Mesodermal cell (in vitro differentiated cells): ENCODE data around the gene AGAP1.

Experiments
- H3K27ac ChIP-seq: 2 replicates; pipeline ENCODE4 v1.7.0; 2013; ENCODE audit warnings: mild to moderate bottlenecking, low read depth, low read length, moderate library complexity; ENCODE audit not compliant: severe bottlenecking
- H3K36me3 ChIP-seq: 2 replicates; pipeline ENCODE4 v1.7.1; 2013; ENCODE audit warnings: mild to moderate bottlenecking, low read length, moderate library complexity; ENCODE audit not compliant: control insufficient read depth, insufficient read depth
- H3K4me1 ChIP-seq: one replicate; pipeline ENCODE4 v1.7.1; 2013; ENCODE audit warnings: mild to moderate bottlenecking, low read length; ENCODE audit not compliant: insufficient read depth, control insufficient read depth, poor library complexity, severe bottlenecking
- H3K4me3 ChIP-seq: 2 replicates; pipeline ENCODE4 v1.7.0; 2013; ENCODE audit warnings: low read length, control low read depth, mild to moderate bottlenecking; ENCODE audit not compliant: insufficient read depth, poor library complexity, severe bottlenecking; ENCODE audit errors: extremely low read depth
- H3K9me3 ChIP-seq: 2 replicates; pipeline ENCODE4 v1.7.1; 2013; ENCODE audit warnings: mild to moderate bottlenecking, low read length, moderate library complexity; ENCODE audit not compliant: control insufficient read depth
- WGBS, 2 experiments: methylation state at CpG; one replicate each; pipeline ENCODE4 v1.1.5; 2013; ENCODE audit warnings: missing lambda C conversion rate in 2 of 2; ENCODE audit not compliant: insufficient coverage in 2 of 2; 5-methylcytosine and 5-hydroxymethylcytosine counted together

The AGAP1 gene

DNA sequence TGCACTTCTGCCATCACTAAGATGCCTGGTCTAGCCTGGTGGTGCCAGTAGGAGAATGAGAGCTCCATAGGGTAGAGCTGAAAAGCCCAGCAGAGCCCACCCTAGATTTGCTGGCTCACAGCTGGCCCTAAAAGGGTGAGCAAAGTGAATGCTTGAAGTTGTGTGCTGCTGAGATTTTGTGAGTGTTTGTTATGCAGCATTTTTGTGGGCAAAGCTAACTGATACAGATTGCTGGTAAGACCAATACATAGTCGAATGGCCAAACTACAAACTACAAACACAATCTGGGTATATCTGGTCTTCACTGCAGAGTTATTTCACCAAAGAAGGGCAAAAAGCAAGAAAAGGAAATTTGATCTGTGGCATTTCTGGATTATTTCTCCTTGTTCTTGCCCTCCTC is 7.1 kb upstream of the AGAP1 start:
- WGBS, 2 experiments: no CpG with 5 or more reads among the region's 1 CpG
- Histone ChIP-seq H3K36me3 (no peaks in the 10 kb centered on the region), H3K4me3 (no peak overlapping the region), H3K9me3 (no peaks in the 10 kb centered on the region), H3K27ac (no peak overlapping the region), H3K4me1 (no peaks in the 10 kb centered on the region)

DNA sequence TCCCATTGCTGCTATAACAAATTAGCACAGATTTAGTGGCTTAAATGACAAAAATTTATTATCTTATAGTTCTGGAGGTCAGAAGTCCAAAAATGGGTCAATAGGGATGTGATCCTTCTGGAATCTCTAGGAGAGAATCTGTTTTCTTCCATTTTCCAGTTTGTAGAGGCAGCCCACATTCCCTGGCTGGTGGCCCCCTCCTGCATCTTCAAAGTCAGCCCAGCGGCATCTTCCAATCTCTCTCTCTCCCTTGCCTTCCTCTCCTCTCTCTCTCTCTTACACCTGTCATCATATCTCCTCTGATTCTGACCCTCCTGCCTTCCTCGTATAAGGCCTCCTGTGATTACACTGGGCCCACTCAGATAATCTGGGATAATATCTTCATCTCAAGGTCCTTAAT is 3.9 kb upstream of the AGAP1 start:
- WGBS, 2 experiments: 82 to 100% methylated on average over 2 of the region's 2 CpGs
- no peak overlapping the region for H3K27ac ChIP-seq
- H3K4me3 ChIP-seq: no peak overlapping the region
- H3K9me3 ChIP-seq: no peaks in the 10 kb centered on the region
- no peaks in the 10 kb centered on the region for H3K4me1 ChIP-seq
- no peaks in the 10 kb centered on the region for H3K36me3 ChIP-seq

DNA sequence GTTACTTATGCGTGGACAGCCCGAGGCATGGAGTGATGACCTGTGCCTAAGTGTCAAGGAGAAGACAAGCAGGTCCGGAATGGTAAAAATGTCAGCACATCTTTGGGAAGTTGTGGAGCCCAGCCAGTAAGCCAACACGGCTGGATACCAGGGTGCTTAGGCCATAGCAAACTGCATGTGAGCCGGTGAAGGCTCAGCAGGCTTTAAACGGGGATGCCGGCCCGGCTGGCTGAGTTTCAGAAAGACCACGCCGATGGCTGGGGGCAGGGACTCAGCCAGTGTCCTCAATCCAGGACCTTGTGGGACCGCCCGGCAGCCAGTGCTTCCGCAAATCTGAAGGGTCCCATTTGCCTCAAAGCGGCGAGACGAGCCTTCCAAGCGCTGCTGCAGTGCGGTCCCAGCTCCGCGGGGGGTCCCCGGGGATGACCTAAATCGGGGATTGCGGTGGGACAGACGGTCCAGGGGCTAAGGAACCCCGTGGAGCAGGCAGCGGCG is 946 bp upstream of the AGAP1 start:
- H3K4me1 ChIP-seq: peaks cover 19% of the 10 kb centered on the region
- peak overlapping the region; percentile 49 for H3K27ac ChIP-seq
- peak overlapping the region; percentile 44 for H3K4me3 ChIP-seq
- peaks cover 3% of the 10 kb centered on the region for H3K36me3 ChIP-seq
- WGBS, 2 experiments: 20 to 23% methylated on average over 27 of the region's 27 CpGs
- H3K9me3 ChIP-seq: no peaks in the 10 kb centered on the region

GRCh38 chr2:235493402-235493774 is 455 bp upstream of the AGAP1 start:
- peaks cover 19% of the 10 kb centered on the region for H3K4me1 ChIP-seq
- H3K4me3 ChIP-seq: peak overlapping the region; percentile 44
- H3K27ac ChIP-seq: peak overlapping the region; percentile 49
- WGBS, 2 experiments: 2 to 8% methylated on average over 25 to 33 of the region's 33 CpGs
- H3K9me3 ChIP-seq: no peaks in the 10 kb centered on the region
- H3K36me3 ChIP-seq: peaks cover 5% of the 10 kb centered on the region

GRCh38 chr2:235494716-235495372 is 1.0 kb downstream of the AGAP1 start:
- peak overlapping the region; percentile 66 for H3K4me3 ChIP-seq
- peaks cover 13% of the 10 kb centered on the region for H3K36me3 ChIP-seq
- H3K9me3 ChIP-seq: no peaks in the 10 kb centered on the region
- H3K27ac ChIP-seq: peak overlapping the region; percentile 10
- peaks cover 32% of the 10 kb centered on the region for H3K4me1 ChIP-seq
- WGBS, 2 experiments: 1% methylated on average over 61 to 63 of the region's 72 CpGs

DNA sequence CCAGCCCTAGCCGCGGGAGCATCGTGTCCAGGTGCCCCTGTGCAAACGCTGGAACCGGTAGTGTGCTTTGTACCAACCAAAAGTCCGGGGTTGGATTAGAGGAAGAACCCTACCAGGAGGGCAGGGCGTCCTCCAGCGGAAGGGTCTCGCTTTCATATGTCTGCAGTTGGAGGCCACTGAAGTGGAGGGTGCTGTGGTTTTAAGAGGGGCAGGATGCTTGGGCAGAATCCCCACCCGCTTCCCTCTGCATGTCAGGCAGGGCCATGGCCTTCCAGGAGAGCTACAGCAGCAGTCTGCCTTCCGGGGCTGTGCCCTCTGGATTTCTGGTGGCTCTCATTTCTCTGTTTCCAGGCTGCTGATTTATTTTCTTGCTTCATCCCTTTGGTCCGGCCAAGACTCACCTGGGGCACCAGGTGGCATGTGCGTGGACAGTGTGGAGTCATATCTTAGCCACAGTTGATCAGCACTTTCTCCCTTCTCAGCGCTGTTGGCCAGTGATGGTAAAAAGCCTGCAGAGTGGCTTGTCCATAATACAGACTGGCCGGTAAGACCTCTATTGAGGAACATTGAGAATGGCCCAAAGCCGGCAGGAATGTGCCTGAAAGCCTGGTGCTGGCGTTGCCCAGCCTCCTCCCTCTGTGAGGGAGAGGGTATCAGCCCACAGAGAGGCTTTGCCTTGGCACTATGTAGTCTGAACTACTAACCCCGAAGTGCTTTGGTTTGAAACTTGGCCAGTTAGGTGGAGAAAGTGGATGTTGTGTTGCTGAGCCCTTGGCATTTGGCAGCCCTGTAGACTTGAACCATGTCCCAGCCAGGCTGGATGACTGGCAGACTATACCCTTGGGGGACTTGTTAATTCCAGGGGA is 1.8 kb downstream of the AGAP1 start:
- no peaks in the 10 kb centered on the region for H3K9me3 ChIP-seq
- 46 to 48% methylated on average over 14 to 17 of the region's 18 CpGs for WGBS, 2 experiments

GRCh38 chr2:235496239-235496621 is 2.4 kb downstream of the AGAP1 start:
- Histone ChIP-seq H3K4me1 (peaks cover 46% of the 10 kb centered on the region), H3K27ac (no peak overlapping the region), H3K4me3 (peak overlapping the region; percentile 66), H3K36me3 (peaks cover 13% of the 10 kb centered on the region), H3K9me3 (no peaks in the 10 kb centered on the region)
- 89 to 94% methylated on average over 8 of the region's 8 CpGs for WGBS, 2 experiments

More for the DNA sequence above, 1.8 kb downstream of the AGAP1 start:
- peak overlapping the region; percentile 66 for H3K4me3 ChIP-seq
- H3K4me1 ChIP-seq: peaks cover 39% of the 10 kb centered on the region
- no peak overlapping the region for H3K27ac ChIP-seq
- peaks cover 13% of the 10 kb centered on the region for H3K36me3 ChIP-seq

- Histone ChIP-seq H3K4me3 (no peak overlapping the region), H3K4me1 (peaks cover 52% of the 10 kb centered on the region), H3K9me3 (no peaks in the 10 kb centered on the region), H3K36me3 (peaks cover 13% of the 10 kb centered on the region), H3K27ac (no peak overlapping the region)
- 97 to 100% methylated on average over 3 of the region's 3 CpGs for WGBS, 2 experiments
These were observed 3.3 kb downstream of the AGAP1 start for GRCh38 chr2:235497096-235497495.

- no peak overlapping the region for H3K4me3 ChIP-seq
- peaks cover 13% of the 10 kb centered on the region for H3K36me3 ChIP-seq
- no peak overlapping the region for H3K27ac ChIP-seq
- 77 to 79% methylated on average over 3 to 9 of the region's 9 CpGs for WGBS, 2 experiments
- peaks cover 66% of the 10 kb centered on the region for H3K4me1 ChIP-seq
- no peaks in the 10 kb centered on the region for H3K9me3 ChIP-seq
These were observed 4.7 kb downstream of the AGAP1 start for GRCh38 chr2:235498541-235498940.

GRCh38 chr2:235498946-235499812 is 5.3 kb downstream of the AGAP1 start:
- H3K36me3 ChIP-seq: peaks cover 13% of the 10 kb centered on the region
- H3K9me3 ChIP-seq: no peaks in the 10 kb centered on the region
- peaks cover 73% of the 10 kb centered on the region for H3K4me1 ChIP-seq
- H3K27ac ChIP-seq: no peak overlapping the region
- no peak overlapping the region for H3K4me3 ChIP-seq
- WGBS, 2 experiments: 90 to 91% methylated on average over 19 to 24 of the region's 24 CpGs
